NCI-H345 treated with DMSO at 0.1 percent for 48 hours (cell line): Measurements from ENCODE around the gene IMPDH1.

Experiments
- DNase-seq: peaks from one replicate; lab custom pipeline; 2025; ENCODE audit not compliant: unreplicated experiment; lab: John Stamatoyannopoulos, UW

Gene IMPDH1

GRCh38 chr7:128389618-128390329, 20.0 kb downstream of the IMPDH1 start:
- DNase-seq, result no peak

GRCh38 chr7:128389085-128389617, 20.6 kb downstream of the IMPDH1 start:
- no peak for DNase-seq

- DNase-seq, result no peak
Observed at GRCh38 chr7:128388145-128388485, 21.7 kb downstream of the IMPDH1 start.

GRCh38 chr7:128387216-128388144, 22.3 kb downstream of the IMPDH1 start:
- DNase-seq, result peak; percentile 50

GRCh38 chr7:128385988-128386925, 23.5 kb downstream of the IMPDH1 start:
- DNase-seq, result no peak

GRCh38 chr7:128384726-128385125, 25.1 kb downstream of the IMPDH1 start:
- no peak for DNase-seq

GRCh38 chr7:128383776-128384175, 26.0 kb downstream of the IMPDH1 start:
- DNase-seq, result no peak

- DNase-seq, result no peak
Observed at GRCh38 chr7:128381161-128381821, 28.5 kb downstream of the IMPDH1 start.

- DNase-seq, result no peak
Observed at GRCh38 chr7:128380483-128381106, 29.2 kb downstream of the IMPDH1 start.

GRCh38 chr7:128379900-128380479, 29.8 kb downstream of the IMPDH1 start:
- no peak for DNase-seq

GRCh38 chr7:128378637-128379036, 31.1 kb downstream of the IMPDH1 start:
- no peak for DNase-seq

GRCh38 chr7:128376077-128376476, 33.7 kb downstream of the IMPDH1 start:
- no peak for DNase-seq

GRCh38 chr7:128374041-128374440, 35.7 kb downstream of the IMPDH1 start:
- no peak for DNase-seq

GRCh38 chr7:128373606-128374005, 36.2 kb downstream of the IMPDH1 start:
- no peak for DNase-seq

GRCh38 chr7:128370491-128370890, 39.3 kb downstream of the IMPDH1 start:
- no peak for DNase-seq

- DNase-seq, result no peak
Observed at GRCh38 chr7:128366986-128367385, 42.8 kb downstream of the IMPDH1 start.

- no peak for DNase-seq
Observed at GRCh38 chr7:128366300-128366699, 43.5 kb downstream of the IMPDH1 start.

- no peak for DNase-seq
Observed at GRCh38 chr7:128365432-128365831, 44.4 kb downstream of the IMPDH1 start.

- no peak for DNase-seq
Observed at GRCh38 chr7:128364166-128364870, 45.5 kb downstream of the IMPDH1 start.
